GM21619 (cell line): ENCODE data around the gene UROC1.

Experiments used
- ATAC-seq: cut with Tn5 transposase; IDR thresholded peaks from one replicate; pipeline ENCODE4 v1.9.1; 2021; ENCODE audit not compliant: unreplicated experiment

Gene UROC1

DNA sequence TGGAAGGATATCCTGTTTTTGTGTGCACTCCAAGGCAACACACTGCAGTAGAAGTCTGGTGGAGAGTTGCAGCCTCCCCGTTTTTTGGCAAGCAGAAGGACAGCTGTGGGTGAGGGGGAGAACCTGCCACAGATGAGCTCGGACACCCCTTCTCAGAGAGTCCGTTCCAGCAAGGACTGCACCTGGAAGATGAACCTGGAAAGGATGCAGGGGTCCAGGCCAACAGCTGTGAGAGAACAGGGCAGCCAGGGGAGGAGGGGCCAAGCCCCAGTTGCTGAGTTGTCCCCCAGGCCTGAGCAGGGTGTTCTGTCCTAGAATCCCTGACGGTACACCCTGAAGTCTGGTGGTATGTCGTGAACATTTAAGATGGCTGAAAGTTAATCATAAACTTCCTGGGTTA is 72.1 kb downstream of the UROC1 start:
- no peak for ATAC-seq

DNA sequence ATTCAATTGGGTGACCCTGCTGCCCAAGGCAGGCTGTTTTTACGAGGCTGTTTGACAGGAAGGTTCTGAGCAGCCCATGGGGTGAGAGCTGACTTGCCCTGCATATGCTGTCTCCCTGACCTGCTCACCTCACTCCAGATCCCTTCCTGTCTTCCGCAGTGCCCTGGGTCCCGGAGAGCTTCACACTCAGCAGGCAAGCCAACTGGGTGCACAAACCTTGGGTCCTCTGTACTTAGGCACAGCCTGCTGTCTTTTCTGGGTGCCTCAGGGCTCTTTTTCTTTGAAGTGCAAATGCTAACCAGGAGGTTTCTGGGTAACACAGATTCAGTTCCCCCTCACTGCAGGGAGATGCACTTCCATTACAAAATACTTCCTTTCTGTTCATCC is 74.7 kb downstream of the UROC1 start:
- no peak for ATAC-seq

DNA sequence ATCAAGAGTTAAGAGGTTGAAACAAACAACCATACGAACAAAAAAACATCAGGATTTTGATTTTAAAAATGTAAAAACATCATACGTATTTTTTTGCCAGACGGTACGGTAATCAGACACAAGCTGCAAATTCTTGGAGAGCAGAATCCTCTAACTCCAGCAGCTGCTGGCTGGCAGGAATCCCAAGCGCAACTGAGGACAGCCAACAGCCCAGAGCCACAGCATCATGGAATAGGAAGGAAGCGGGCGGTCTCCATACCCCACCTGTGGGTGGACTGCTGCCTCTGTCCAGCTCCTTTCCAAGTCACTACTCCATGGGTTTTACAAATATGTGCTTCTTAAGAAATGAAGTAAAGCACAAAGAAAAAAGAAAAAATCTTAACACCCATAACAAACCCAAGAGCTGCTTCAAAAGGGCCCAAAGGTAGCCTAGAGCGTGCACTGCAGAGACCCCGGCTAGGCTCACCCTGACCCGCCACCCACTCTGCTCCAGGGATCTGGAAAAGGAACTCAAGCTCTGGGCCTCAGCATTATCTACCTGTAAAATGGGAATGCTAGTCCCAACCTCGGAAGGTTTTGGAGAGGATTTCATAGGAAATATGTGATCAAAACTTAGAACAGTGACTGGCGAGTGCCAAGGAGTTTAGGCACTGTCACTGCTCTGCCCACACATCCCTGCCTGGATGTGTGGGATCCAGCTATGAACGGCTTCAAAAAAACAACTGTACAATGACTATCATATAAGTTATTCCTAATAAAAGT is 75.3 kb downstream of the UROC1 start:
- no peak for ATAC-seq

DNA sequence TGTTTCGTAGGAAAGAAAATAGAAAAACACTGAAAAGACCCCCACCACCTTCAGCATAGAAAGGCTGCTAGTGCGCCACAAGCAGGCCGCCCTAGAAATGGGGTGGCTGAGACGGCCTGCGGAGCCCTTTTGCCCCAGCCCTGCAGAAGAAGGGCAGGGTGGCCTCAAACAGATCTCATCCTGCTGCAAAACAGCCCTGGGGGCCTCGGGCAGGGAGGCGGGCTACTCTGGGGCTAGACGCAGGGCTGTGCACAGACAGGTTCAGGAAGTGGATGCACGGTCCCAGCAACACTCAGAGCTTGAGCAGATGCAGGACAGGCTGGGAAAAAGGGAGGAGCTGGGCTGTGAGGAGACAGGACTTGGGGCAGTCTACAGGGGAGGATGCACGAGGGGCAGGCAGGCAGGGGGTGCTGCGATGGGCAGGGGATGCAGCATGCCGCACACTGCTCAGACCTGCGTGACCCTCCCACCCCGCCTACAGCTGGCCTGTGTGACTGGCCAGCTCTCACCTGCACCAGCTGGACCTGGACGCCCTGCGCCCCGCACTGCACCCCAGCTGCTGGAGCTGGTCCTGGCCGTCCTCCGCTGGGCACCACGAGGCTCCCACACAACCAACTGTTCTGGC is 76.2 kb downstream of the UROC1 start:
- no peak for ATAC-seq

DNA sequence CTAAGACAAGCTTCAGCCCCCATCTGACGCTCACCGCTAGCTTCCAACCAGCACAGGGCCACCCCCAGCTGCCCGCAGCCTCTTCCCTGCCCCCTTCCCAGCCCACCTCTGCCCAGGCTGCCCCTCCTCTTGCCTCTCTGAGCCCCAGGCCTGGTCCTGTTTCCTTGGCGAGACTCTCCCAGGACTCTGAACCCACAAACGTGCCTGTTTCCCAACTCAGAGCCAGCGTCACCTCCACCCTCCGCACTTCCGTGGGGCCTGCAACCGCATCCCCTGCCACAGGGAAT is 76.9 kb downstream of the UROC1 start:
- no peak for ATAC-seq

DNA sequence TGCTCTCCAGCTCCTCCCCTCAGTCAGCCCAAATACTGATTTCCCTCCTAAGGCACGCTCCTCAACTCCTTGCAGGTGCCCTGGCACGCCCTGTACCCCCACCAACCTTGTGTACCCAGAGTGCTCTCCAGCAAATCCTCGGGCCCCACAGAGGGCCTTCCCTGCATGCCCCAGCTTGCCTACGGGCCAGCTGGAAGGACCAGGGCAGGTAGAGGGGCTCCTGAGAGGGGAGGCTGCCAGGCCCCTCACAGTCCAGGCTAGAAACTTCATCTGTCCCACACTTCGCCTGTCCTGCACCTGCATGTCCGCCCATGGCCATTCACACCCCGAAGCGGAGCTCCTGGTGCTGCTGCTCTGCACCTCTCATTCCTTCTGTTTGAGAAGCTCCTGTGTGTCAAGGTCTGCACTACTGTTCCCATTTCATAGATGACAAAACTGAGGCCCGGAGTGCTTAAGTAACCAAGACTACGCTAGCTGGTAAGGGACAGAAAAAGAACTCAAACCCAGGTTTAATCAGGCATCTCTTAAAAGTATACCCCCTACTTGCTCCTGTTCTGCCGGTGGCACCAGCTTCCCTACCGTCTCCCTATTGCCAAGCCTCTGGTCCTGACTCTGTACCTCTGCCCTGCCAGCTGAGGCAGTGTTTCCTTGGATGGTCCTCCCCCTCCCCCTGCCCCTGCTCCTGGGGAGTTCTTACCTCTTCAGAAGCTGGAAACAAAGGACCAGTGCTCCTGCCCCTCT is 77.4 kb downstream of the UROC1 start:
- ATAC-seq, result no peak

DNA sequence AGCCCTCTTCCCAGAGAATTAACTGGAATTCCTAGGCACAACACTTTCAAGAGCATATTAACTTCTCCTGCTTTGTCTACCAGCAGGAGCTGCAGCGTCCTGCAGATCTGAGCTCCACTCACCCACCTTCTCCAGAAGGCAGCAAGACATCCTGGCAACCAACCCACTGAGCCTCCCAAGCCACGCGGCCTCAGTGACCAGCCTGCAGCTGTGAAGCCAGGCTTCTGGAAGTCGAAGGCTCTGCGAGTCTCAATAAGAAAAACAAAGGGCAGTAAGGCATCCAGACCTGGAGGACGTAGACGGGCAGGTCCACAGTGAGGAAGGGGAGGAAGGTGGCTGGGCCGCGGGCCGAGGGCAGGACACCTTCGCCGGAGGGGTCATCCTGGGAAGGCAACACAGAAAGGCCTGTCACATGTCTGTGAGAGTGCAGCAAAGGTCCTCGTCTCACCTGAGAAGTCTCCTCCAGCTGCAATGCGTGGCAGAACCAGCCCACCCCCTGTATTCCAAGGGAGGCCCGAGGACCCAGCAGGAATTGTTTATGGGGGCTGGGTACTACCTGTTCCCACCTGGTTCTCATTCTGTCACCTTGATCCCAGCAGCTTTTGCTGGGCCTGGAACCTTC is 78.1 kb downstream of the UROC1 start:
- no peak for ATAC-seq

DNA sequence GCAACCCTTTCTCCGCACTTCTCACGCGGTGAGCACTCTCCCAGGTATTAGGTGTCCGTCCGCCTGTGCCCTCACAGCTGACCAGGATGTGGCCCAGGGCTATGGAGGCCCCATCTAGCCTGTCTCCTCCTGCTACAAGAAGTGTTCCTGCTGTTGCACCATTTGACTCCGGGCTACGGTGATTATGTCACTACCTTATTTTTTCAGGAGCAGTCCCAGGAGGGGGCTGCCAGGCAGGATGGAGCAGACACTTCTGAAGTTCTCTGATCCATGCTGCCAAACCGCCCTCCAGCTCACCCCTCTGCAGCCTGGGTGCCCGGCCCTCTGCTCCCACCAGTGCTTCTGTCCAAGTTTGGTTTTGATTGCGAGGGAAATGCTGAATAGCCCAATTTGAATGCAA is 78.8 kb downstream of the UROC1 start:
- ATAC-seq, result no peak

DNA sequence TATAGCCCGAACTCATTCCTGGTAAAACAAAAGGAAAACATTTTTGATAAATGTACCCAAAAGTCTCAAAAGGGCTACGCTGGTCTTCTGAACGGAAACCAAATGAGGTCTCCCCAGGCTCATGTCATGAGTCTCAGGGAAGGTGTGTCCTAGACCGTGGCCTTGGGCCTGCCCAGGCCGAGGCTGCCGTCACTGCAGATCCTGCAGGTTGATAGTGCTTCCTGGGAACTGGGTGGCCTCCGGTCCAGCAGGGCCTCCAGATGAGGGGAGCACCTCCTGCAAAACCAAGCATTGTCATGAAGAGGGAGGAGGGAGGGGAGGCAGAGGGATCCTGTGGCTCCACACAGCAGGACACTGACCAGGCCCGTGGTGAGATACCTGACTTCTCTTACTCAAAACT is 79.4 kb downstream of the UROC1 start:
- no peak for ATAC-seq

DNA sequence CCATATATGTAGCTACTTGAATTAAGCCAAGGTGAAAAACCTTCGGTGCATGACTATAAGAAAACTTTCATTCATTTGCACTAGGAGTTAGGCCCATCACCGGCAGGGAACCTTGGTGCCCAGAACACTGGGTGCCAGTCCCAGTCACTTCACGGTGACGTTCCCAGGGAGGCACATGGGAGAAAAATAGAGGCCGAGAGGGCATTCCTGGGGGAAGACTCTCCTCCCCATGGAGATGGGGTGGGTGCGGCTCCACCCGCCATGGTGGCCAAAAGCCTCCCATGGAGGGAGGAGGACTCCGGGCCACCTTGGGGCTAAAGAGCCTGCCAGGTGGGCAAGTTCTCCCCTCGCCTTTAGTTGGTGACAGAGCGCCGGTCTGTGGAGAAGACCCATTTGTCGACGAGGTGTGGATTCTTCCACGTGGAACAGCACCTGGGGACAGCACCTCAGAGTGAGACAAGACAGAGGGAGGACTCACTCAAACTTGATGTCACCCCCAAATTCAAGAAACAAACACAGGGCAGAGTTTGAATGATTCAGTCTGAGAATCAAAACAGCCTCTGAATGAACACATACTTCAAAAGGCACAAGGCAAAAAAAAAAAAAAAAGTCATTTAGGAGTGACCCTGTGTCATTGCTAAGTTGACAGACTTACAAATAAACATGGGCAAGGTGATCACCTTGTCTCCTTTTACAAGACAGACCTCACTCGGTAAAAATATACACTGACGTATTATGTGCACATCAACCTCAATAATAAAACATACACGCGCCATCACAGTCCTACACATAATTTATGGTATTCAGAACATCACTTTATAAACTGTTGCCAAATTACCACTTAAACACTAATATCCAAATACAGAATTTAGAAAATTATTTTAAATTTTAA is 80.5 kb downstream of the UROC1 start:
- ATAC-seq, result no peak

DNA sequence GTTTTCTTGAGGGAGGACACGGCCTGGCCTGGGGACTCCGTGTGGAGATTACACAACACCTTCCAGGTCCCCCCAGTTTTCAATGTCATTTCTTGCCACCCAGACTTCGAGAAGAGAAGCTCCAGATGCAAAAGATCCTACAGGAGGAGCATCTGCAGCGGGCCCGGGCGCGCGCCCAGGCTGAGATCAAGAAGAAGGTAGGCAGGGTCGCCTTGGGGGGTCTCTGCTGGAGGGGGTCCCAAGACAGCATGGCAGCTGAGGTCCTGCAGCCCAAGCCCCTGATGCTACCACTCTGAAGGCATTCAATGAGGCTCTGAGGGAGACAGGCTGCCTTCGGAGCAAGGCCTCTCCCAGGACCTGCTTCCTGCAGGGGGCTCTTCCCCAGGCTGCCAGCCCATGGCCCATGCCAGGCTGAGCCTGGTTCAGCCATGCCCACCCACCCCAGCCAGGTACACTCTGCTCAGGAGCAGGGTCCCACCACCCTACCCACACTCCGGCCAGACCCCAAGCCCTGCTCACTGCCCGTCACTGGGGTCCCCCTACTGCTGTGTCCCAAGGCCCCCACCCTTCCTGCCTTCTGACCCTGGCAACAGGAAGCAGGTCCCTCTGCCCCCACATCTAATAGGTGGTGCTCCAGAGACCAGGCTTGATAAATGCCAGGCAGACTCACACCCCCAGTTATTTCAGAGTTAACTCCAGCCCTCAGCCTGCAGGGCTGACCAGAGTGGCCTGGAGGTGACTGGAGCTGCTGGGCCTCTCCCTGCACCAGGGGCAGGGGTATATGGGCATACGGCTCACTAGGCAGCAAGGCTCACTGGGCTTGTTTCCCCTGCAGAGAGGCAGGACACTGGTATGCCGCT is 81.9 kb downstream of the UROC1 start:
- ATAC-seq, result no peak

DNA sequence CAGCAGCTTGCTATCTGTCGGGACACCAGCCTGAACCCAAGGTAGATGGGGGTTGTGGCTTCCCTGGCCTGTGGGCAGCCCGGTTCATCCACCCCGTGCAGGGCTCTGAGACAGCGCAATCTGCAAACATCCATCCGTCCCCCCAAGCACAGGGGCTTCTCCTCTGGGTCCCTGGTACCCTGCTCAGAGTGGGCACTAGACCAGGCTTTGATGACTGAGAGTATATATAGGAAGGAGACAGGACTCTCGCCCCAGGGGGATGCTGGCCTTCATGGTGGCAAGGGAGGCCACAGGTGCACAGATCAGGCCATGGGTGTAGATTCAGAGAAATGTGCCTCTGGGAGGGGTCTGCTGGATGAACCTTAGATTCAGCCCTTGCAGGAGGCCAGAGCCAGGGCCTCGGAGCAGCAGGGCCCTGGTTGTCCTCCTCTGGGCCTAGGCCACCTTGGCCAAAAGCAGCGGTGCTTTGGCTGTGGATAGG is 82.6 kb downstream of the UROC1 start:
- no peak for ATAC-seq

DNA sequence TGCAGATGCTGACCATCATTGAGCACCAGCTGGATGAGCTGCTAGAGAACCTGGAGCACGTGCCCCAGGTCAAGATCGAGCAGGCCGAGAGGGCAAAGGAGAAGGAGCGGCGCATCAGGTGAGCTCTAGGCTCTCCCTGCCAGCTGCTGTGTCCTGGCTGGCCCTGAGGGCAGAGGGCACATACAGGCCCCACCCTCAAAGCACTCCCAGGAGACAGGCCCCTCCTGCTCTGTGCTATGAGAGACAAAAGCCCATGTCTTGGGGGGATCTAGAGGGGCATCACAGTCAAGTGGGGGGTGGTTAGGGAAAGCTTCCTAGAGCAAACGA is 83.3 kb downstream of the UROC1 start:
- no peak for ATAC-seq

DNA sequence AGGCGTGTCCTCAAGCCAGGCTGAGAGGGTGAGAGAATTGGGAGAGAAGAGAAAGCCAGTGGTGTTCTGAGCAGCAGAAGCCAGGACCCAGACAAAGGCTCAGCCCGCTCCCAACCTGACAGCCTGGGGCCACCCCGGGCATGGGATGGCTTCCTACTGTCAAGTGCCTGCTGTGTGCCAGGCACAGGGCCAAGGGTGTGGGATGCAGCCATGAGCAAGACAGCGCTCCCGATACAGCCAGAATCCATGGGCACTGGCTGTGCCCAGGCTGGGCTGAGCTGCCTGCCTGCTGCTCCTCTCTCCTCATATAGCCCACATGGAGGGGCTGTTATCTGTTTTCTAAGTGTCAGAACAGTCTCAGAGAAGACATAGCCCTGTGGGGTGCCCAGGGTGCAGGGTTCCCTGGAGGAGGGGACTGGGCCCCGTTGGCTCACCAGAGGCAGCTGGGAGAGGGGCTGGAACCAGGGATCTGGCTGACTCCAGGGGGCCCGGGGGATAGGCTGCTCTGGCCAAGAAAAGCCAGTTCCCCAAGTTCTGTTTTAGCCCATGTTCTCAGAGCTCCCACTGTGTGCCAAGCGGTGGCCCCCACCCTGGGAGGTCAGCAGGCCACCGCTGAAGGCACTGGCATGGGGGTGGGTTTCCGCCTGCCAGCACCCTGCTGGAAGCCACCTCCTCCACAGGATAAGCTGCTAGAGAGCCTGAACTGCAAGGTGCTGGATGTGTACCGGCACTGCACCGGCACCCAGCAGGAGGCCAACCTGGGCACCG is 83.9 kb downstream of the UROC1 start:
- ATAC-seq, result no peak

DNA sequence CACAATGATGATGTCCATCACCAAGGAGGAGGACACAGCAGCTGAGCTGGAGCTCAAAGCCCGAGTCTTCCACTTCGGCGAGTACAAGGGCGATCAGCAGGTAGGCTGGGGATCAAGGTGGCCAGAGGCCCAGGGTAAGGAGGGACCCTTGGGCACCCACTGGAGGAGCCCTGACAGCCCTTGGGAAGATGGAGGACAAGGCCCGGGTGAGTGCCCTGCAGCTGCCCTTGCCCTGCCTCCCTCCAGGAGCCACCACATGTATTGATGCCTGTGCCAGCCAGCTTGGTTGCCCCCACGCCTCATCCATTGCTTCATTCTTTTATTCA is 84.5 kb downstream of the UROC1 start:
- no peak for ATAC-seq

DNA sequence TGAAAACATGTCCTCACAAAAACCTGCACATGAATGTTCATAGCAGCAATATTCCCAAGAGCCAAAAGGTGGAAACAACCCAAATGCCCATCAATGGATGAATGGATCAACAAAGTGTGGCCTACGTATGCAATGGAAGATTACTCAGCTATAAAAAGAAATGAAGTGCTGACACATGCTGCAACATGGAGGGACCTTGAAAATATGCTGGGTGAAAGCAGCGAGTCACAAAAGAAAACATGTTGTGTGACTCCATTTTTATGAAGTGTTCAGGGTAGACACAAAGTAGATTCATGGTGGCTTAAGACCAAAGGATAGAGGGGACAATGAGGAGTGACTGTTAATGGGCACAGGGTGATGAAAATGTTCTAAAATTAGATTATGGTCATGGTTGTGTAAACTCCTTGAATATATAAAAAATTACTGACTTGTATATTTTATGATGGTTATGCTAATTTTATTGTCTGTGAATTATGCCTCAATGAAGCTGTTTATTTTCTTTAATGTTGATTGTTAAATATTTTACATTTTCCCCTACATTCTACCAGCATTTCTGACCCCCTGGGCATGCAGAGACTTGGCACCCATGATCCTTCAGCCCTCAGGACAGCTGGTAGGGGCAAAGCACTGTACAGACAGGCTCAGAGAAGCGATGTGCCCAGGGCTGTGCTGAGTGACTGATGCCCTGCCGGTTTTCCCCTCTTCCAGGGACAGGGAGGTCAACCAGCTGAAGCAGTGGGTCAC is 85.0 kb downstream of the UROC1 start:
- ATAC-seq, result no peak
